LHCN-M2 (cell line): ENCODE data around the gene JAG2. TPM values are rescaled to one million over a fixed set of nuclear protein-coding genes. Genes with fewer than 3 reads are reported as not detected.

Experiments used
- DNase-seq: peaks from one replicate; pipeline ENCODE4 v3.0.0-alpha.2; 2012; ENCODE audit warnings: low read depth
- total RNA-seq: library from RNA; depleted of rRNA; stranded (reverse); fragments of >200 nt; gene quantifications from 2 replicates; pipeline ENCODE4 v1.2.3, GENCODE V29; 2014

The JAG2 gene
- total RNA-seq, 1 experiment from 2014 or later, result 0.80 TPM

- no peak for DNase-seq
These were observed 28.7 kb downstream of the JAG2 start for GRCh38 chr14:105139831-105140239.

- no peak for DNase-seq
These were observed 29.3 kb downstream of the JAG2 start for GRCh38 chr14:105139212-105139825.

GRCh38 chr14:105138551-105139111 lies 29.9 kb downstream of the JAG2 start:
- no peak for DNase-seq

- DNase-seq, result no peak
These were observed 30.5 kb downstream of the JAG2 start for GRCh38 chr14:105138021-105138541.

- no peak for DNase-seq
These were observed 31.0 kb downstream of the JAG2 start for GRCh38 chr14:105137481-105138020.

GRCh38 chr14:105136401-105137322 lies 31.9 kb downstream of the JAG2 start:
- DNase-seq, result no peak

GRCh38 chr14:105135700-105136395 lies 32.7 kb downstream of the JAG2 start:
- no peak for DNase-seq

- DNase-seq, result no peak
These were observed 35.5 kb downstream of the JAG2 start for GRCh38 chr14:105132921-105133654.

- DNase-seq, result no peak
These were observed 37.3 kb downstream of the JAG2 start for GRCh38 chr14:105131241-105131640.

GRCh38 chr14:105128059-105128458 lies 40.5 kb downstream of the JAG2 start:
- no peak for DNase-seq

GRCh38 chr14:105126981-105127329 lies 41.6 kb downstream of the JAG2 start:
- DNase-seq, result no peak

- no peak for DNase-seq
These were observed 42.2 kb downstream of the JAG2 start for GRCh38 chr14:105126126-105126980.

GRCh38 chr14:105124823-105125222 lies 43.8 kb downstream of the JAG2 start:
- DNase-seq, result no peak

GRCh38 chr14:105123981-105124765 lies 44.4 kb downstream of the JAG2 start:
- no peak for DNase-seq

GRCh38 chr14:105123064-105123665 lies 45.4 kb downstream of the JAG2 start:
- no peak for DNase-seq

- no peak for DNase-seq
These were observed 48.5 kb downstream of the JAG2 start for GRCh38 chr14:105120056-105120455.

- no peak for DNase-seq
These were observed 49.1 kb downstream of the JAG2 start for GRCh38 chr14:105119408-105120025.
